Measurements from ENCODE around the gene RPL37.
"Not testable (repeated sequence)": the region's sequence is repeated elsewhere in the genome, so short reads cannot be mapped to it uniquely, and the experiment has no call there.

RPL37 gene

GRCh38 chr5:40794340-40794739, 40.7 kb downstream of the RPL37 start:
- H3K36me3 ChIP-seq (ENCODE audit: control insufficient read depth in 2 of 2, insufficient read depth in 2 of 2, low read length in 2 of 2); H3K27me3 ChIP-seq (ENCODE audit: control insufficient read depth in 1 of 2, insufficient read depth in 2 of 2, low read length in 2 of 2); H3K27ac ChIP-seq (ENCODE audit: low read length); H3K9me3 ChIP-seq (ENCODE audit: control insufficient read depth in 2 of 2, low read length in 2 of 2); H3K4me3 ChIP-seq (ENCODE audit: low read length in 2 of 2); H3K4me1 ChIP-seq (ENCODE audit: control insufficient read depth, insufficient read depth, low read length); H3K9ac ChIP-seq (ENCODE audit: low read length in 2 of 2): not testable (repeated sequence)

DNA sequence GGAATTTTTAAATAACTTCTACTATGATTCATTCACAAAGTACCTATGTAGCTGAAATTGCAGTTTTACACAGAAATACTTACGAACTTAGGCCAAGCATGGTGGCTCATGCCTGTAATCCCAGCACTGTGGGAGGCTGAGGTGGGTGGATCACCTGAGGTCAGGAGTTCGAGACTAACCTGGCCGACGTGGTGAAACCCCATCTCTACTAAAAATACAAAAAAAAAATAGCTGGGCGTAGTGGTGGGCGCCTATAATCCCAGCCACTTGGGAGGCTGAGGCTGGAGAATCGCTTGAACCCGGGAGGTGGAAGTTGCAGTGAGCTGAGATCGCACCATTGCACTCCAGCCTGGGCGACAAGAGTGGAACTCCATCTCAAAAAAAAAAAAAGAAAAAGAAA, 42.3 kb downstream of the RPL37 start:
- H3K27me3 ChIP-seq (ENCODE audit: control insufficient read depth in 1 of 2, insufficient read depth in 2 of 2, low read length in 2 of 2); H3K9me3 ChIP-seq (ENCODE audit: control insufficient read depth in 2 of 2, low read length in 2 of 2); H3K4me3 ChIP-seq (ENCODE audit: low read length in 2 of 2); H3K27ac ChIP-seq (ENCODE audit: low read length); H3K9ac ChIP-seq (ENCODE audit: low read length in 2 of 2); H3K4me1 ChIP-seq (ENCODE audit: control insufficient read depth, insufficient read depth, low read length); H3K36me3 ChIP-seq (ENCODE audit: control insufficient read depth in 2 of 2, insufficient read depth in 2 of 2, low read length in 2 of 2): not testable (repeated sequence)

DNA sequence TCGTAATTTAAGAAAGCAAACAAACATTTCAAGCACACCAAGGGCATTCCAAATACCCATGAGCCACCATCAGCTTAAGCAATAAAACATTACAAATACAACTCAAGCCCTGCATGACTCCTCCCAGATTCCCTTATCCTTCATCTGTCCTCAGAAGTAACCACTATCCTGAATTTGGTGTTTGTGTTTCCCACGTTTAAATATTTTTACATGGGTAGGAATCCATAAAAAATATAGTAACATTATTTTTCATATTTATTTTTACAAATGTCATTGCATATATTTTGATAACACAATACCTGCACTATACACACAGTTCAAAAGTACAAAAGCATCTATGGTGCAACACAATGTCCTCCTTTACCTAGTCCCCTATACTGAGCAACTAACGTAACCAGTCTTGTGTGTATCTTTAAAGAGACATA, 43.3 kb downstream of the RPL37 start:
- Histone ChIP-seq H3K9ac (ENCODE audit: low read length in 2 of 2) (no peak overlapping the region), H3K27ac (ENCODE audit: low read length) (no peak overlapping the region), H3K36me3 (ENCODE audit: control insufficient read depth in 2 of 2, insufficient read depth in 2 of 2, low read length in 2 of 2) (no peaks in the 10 kb centered on the region), H3K27me3 (ENCODE audit: control insufficient read depth in 1 of 2, insufficient read depth in 2 of 2, low read length in 2 of 2) (no peaks in the 10 kb centered on the region), H3K4me1 (ENCODE audit: control insufficient read depth, insufficient read depth, low read length) (no peaks in the 10 kb centered on the region), H3K9me3 (ENCODE audit: control insufficient read depth in 2 of 2, low read length in 2 of 2) (no peaks in the 10 kb centered on the region), H3K4me3 (ENCODE audit: low read length in 2 of 2) (no peak overlapping the region)

DNA sequence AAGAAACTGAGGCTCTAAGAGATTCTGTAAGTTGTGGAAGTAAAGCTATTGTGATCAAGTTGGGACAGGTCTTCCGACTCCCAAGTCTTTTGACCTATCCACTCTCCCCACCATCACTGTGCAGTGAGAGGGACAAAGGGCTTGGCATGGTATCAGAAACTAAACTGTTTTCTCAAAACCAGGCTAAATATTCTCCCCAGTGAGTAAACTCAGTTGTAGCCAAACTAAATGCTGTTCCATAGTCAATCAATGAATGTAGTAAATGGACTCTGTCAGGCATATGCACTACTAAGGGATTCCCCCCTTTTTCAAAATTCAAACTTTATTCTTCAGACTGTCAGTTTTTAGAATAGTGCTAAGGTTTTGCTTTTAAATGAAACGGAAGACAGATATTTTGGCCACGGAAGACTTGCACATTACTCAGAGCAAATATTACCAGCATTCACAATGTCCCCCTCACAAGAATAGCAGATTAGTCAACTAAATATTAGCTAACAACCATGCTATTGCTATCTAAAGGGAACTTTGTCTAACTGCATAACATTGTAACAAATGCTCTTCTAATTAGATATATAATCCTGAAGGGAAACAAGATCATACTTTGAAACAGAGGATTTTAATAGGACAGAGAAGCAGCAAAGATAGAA, 44.0 kb downstream of the RPL37 start:
- H3K36me3 ChIP-seq (ENCODE audit: control insufficient read depth in 2 of 2, insufficient read depth in 2 of 2, low read length in 2 of 2) = no peaks in the 10 kb centered on the region
- no peak overlapping the region for H3K9ac ChIP-seq (ENCODE audit: low read length in 2 of 2)

GRCh38 chr5:40788941-40789340, 46.1 kb downstream of the RPL37 start:
- not testable (repeated sequence) for H3K4me1 ChIP-seq (ENCODE audit: control insufficient read depth, insufficient read depth, low read length); H3K36me3 ChIP-seq (ENCODE audit: control insufficient read depth in 2 of 2, insufficient read depth in 2 of 2, low read length in 2 of 2); H3K27me3 ChIP-seq (ENCODE audit: control insufficient read depth in 1 of 2, insufficient read depth in 2 of 2, low read length in 2 of 2); H3K27ac ChIP-seq (ENCODE audit: low read length); H3K9me3 ChIP-seq (ENCODE audit: control insufficient read depth in 2 of 2, low read length in 2 of 2); H3K4me3 ChIP-seq (ENCODE audit: low read length in 2 of 2); H3K9ac ChIP-seq (ENCODE audit: low read length in 2 of 2)

More for the DNA sequence above, 44.0 kb downstream of the RPL37 start:
- Histone ChIP-seq H3K9me3 (ENCODE audit: control insufficient read depth in 2 of 2, low read length in 2 of 2) (no peaks in the 10 kb centered on the region), H3K4me3 (ENCODE audit: low read length in 2 of 2) (no peak overlapping the region), H3K27me3 (ENCODE audit: control insufficient read depth in 1 of 2, insufficient read depth in 2 of 2, low read length in 2 of 2) (no peaks in the 10 kb centered on the region), H3K27ac (ENCODE audit: low read length) (no peak overlapping the region), H3K4me1 (ENCODE audit: control insufficient read depth, insufficient read depth, low read length) (no peaks in the 10 kb centered on the region)

GRCh38 chr5:40787986-40788385, 47.0 kb downstream of the RPL37 start:
- no peaks in the 10 kb centered on the region for H3K9me3 ChIP-seq (ENCODE audit: control insufficient read depth in 2 of 2, low read length in 2 of 2)
- H3K36me3 ChIP-seq (ENCODE audit: control insufficient read depth in 2 of 2, insufficient read depth in 2 of 2, low read length in 2 of 2) = no peaks in the 10 kb centered on the region
- no peaks in the 10 kb centered on the region for H3K27me3 ChIP-seq (ENCODE audit: control insufficient read depth in 1 of 2, insufficient read depth in 2 of 2, low read length in 2 of 2)
- no peak overlapping the region for H3K9ac ChIP-seq (ENCODE audit: low read length in 2 of 2)
- no peaks in the 10 kb centered on the region for H3K4me1 ChIP-seq (ENCODE audit: control insufficient read depth, insufficient read depth, low read length)
- H3K27ac ChIP-seq (ENCODE audit: low read length) = no peak overlapping the region
- H3K4me3 ChIP-seq (ENCODE audit: low read length in 2 of 2) = no peak overlapping the region

- H3K36me3 ChIP-seq (ENCODE audit: control insufficient read depth in 2 of 2, insufficient read depth in 2 of 2, low read length in 2 of 2); H3K9ac ChIP-seq (ENCODE audit: low read length in 2 of 2); H3K27ac ChIP-seq (ENCODE audit: low read length); H3K4me1 ChIP-seq (ENCODE audit: control insufficient read depth, insufficient read depth, low read length); H3K9me3 ChIP-seq (ENCODE audit: control insufficient read depth in 2 of 2, low read length in 2 of 2); H3K4me3 ChIP-seq (ENCODE audit: low read length in 2 of 2); H3K27me3 ChIP-seq (ENCODE audit: control insufficient read depth in 1 of 2, insufficient read depth in 2 of 2, low read length in 2 of 2): not testable (repeated sequence)
Observed at GRCh38 chr5:40786664-40787063, 48.4 kb downstream of the RPL37 start.

GRCh38 chr5:40784916-40785315, 50.1 kb downstream of the RPL37 start:
- Histone ChIP-seq H3K36me3 (ENCODE audit: control insufficient read depth in 2 of 2, insufficient read depth in 2 of 2, low read length in 2 of 2) (no peaks in the 10 kb centered on the region), H3K4me3 (ENCODE audit: low read length in 2 of 2) (no peak overlapping the region), H3K27me3 (ENCODE audit: control insufficient read depth in 1 of 2, insufficient read depth in 2 of 2, low read length in 2 of 2) (no peaks in the 10 kb centered on the region), H3K9ac (ENCODE audit: low read length in 2 of 2) (no peak overlapping the region), H3K27ac (ENCODE audit: low read length) (no peak overlapping the region), H3K4me1 (ENCODE audit: control insufficient read depth, insufficient read depth, low read length) (no peaks in the 10 kb centered on the region), H3K9me3 (ENCODE audit: control insufficient read depth in 2 of 2, low read length in 2 of 2) (no peaks in the 10 kb centered on the region)

DNA sequence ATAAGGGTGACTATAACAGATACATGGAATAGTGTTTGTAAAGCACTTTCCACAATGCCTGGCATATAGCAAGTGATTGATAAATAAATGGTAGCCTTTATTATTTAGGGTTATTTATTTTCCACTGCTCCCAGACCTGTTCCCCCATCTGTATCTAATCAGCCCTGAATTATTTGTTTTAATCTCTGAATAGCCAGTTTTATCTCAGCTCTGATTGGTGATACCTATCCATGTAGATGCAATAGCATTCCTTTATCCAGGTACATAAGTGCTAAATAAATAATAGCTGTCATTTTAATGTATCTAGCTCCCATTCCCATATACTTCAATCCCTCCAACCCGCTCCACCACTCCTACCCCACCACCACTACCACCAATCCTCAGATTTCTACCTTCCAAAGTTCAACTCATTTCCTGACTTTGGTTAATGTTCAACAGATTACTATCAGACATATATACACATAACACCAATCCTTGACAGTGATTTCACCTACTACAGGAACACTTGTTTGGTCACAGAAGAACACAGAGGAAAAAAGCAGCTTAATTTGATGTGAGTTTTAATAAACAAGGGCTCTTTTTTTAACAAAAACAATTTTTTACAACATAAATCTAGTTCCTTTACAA, 50.9 kb downstream of the RPL37 start:
- Histone ChIP-seq H3K9ac (ENCODE audit: low read length in 2 of 2) (no peak overlapping the region), H3K4me3 (ENCODE audit: low read length in 2 of 2) (no peak overlapping the region), H3K27ac (ENCODE audit: low read length) (no peak overlapping the region), H3K36me3 (ENCODE audit: control insufficient read depth in 2 of 2, insufficient read depth in 2 of 2, low read length in 2 of 2) (no peaks in the 10 kb centered on the region), H3K4me1 (ENCODE audit: control insufficient read depth, insufficient read depth, low read length) (no peaks in the 10 kb centered on the region), H3K9me3 (ENCODE audit: control insufficient read depth in 2 of 2, low read length in 2 of 2) (no peaks in the 10 kb centered on the region), H3K27me3 (ENCODE audit: control insufficient read depth in 1 of 2, insufficient read depth in 2 of 2, low read length in 2 of 2) (no peaks in the 10 kb centered on the region)

DNA sequence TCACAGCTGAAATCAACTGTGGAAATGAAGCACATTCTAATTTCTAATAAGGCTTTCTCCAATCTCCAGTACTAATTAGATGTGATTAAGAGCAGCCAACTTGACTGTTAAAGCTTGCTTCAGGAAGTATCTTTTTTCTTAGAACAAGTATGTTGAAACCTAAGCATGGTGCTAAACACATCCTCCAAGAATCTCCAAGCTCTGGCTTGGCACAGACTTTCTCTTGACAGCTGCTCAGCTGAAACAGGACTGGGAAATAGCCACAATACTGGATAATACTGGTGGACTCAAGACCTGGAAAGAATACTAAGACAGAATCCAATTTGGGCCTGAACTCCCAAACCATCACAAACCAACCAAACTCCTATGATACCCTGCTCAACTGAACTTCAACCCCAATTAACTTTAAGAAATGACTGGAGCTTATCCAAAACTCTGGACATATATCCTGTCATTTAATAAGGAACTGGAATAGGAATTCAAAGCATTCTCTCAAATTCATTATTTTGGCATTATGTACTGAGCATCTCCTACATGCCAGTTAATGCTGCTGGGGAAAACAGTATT, 53.1 kb downstream of the RPL37 start:
- H3K4me1 ChIP-seq (ENCODE audit: control insufficient read depth, insufficient read depth, low read length) = no peaks in the 10 kb centered on the region
- H3K36me3 ChIP-seq (ENCODE audit: control insufficient read depth in 2 of 2, insufficient read depth in 2 of 2, low read length in 2 of 2) = no peaks in the 10 kb centered on the region
- H3K9ac ChIP-seq (ENCODE audit: low read length in 2 of 2) = no peak overlapping the region
- no peak overlapping the region for H3K27ac ChIP-seq (ENCODE audit: low read length)
- no peak overlapping the region for H3K4me3 ChIP-seq (ENCODE audit: low read length in 2 of 2)
- no peaks in the 10 kb centered on the region for H3K27me3 ChIP-seq (ENCODE audit: control insufficient read depth in 1 of 2, insufficient read depth in 2 of 2, low read length in 2 of 2)
- H3K9me3 ChIP-seq (ENCODE audit: control insufficient read depth in 2 of 2, low read length in 2 of 2) = no peaks in the 10 kb centered on the region

DNA sequence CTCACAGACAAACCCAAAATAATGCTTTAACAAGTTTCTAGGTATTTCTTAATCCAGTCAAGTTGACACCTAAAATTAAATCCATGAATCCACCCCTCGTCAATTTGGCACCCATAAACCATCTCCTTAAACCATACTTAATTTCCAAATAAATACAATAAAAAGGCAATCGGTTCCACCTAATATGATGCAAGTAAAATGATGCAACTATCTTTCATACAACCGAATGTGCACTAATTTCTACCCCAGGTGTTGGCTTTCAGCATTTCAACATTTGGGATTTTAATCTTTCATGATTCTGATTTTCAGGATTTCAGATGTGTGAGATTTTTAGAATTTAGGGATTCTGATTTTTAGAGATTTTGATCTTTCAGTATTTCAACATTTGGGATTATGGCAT, 54.2 kb downstream of the RPL37 start:
- Histone ChIP-seq H3K4me3 (ENCODE audit: low read length in 2 of 2) (no peak overlapping the region), H3K9me3 (ENCODE audit: control insufficient read depth in 2 of 2, low read length in 2 of 2) (no peaks in the 10 kb centered on the region), H3K9ac (ENCODE audit: low read length in 2 of 2) (no peak overlapping the region), H3K4me1 (ENCODE audit: control insufficient read depth, insufficient read depth, low read length) (no peaks in the 10 kb centered on the region), H3K36me3 (ENCODE audit: control insufficient read depth in 2 of 2, insufficient read depth in 2 of 2, low read length in 2 of 2) (peaks cover 0 to 10% of the 10 kb centered on the region in 2 donors), H3K27ac (ENCODE audit: low read length) (no peak overlapping the region), H3K27me3 (ENCODE audit: control insufficient read depth in 1 of 2, insufficient read depth in 2 of 2, low read length in 2 of 2) (no peaks in the 10 kb centered on the region)

All from stomach smooth muscle (tissue), 2 donors.